HG03378 (cell line): ENCODE measurements around the gene TMEM144.
"Not testable (repeated sequence)": the region's sequence is repeated elsewhere in the genome, so short reads cannot be mapped to it uniquely, and the experiment has no call there.

Source experiments
- ATAC-seq: cut with Tn5 transposase; IDR thresholded peaks from one replicate; pipeline ENCODE4 v1.9.1; 2021; ENCODE audit warnings: mild to moderate bottlenecking, moderate library complexity; ENCODE audit not compliant: unreplicated experiment

Gene TMEM144

GRCh38 chr4:158190718-158191117 lies 19.6 kb upstream of the TMEM144 start:
- ATAC-seq: no peak

GRCh38 chr4:158192439-158193158 lies 17.7 kb upstream of the TMEM144 start:
- no peak for ATAC-seq

- peak; percentile 69 for ATAC-seq
Measured at GRCh38 chr4:158193171-158193749, 17.0 kb upstream of the TMEM144 start.

GRCh38 chr4:158195297-158195696 lies 15.0 kb upstream of the TMEM144 start:
- ATAC-seq: no peak

- ATAC-seq: no peak
Measured at GRCh38 chr4:158197194-158197776, 13.0 kb upstream of the TMEM144 start.

GRCh38 chr4:158200214-158200613 lies 10.1 kb upstream of the TMEM144 start:
- no peak for ATAC-seq

- no peak for ATAC-seq
Measured at GRCh38 chr4:158201322-158201721, 9.0 kb upstream of the TMEM144 start.

GRCh38 chr4:158201876-158202275 lies 8.4 kb upstream of the TMEM144 start:
- ATAC-seq: no peak

- ATAC-seq: peak; percentile 45
Measured at GRCh38 chr4:158202481-158202880, 7.8 kb upstream of the TMEM144 start.

GRCh38 chr4:158203436-158203835 lies 6.8 kb upstream of the TMEM144 start:
- no peak for ATAC-seq

GRCh38 chr4:158203929-158204328 lies 6.4 kb upstream of the TMEM144 start:
- ATAC-seq: no peak

GRCh38 chr4:158208963-158209640 lies 1.2 kb upstream of the TMEM144 start:
- peak; percentile 59 for ATAC-seq

GRCh38 chr4:158211222-158211621 lies 936 bp downstream of the TMEM144 start:
- no peak for ATAC-seq

- ATAC-seq: no peak
Measured at GRCh38 chr4:158213466-158213865, 3.2 kb downstream of the TMEM144 start.

- no peak for ATAC-seq
Measured at GRCh38 chr4:158214856-158215255, 4.6 kb downstream of the TMEM144 start.

GRCh38 chr4:158217763-158218162 lies 7.5 kb downstream of the TMEM144 start:
- ATAC-seq: no peak

- no peak for ATAC-seq
Measured at GRCh38 chr4:158219623-158220022, 9.3 kb downstream of the TMEM144 start.

- ATAC-seq: not testable (repeated sequence)
Measured at GRCh38 chr4:158224318-158224717, 14.0 kb downstream of the TMEM144 start.

GRCh38 chr4:158224999-158225398 lies 14.7 kb downstream of the TMEM144 start:
- not testable (repeated sequence) for ATAC-seq

GRCh38 chr4:158227880-158228279 lies 17.6 kb downstream of the TMEM144 start:
- not testable (repeated sequence) for ATAC-seq

- ATAC-seq: not testable (repeated sequence)
Measured at GRCh38 chr4:158228399-158228798, 18.1 kb downstream of the TMEM144 start.

GRCh38 chr4:158229768-158230167 lies 19.5 kb downstream of the TMEM144 start:
- no peak for ATAC-seq
